GM18868 (cell line): ENCODE results near the gene HOXB6.

Source experiments
- ATAC-seq: cut with Tn5 transposase; IDR thresholded peaks from one replicate; pipeline ENCODE4 v1.9.1; 2021; ENCODE audit warnings: mild to moderate bottlenecking, moderate library complexity; ENCODE audit not compliant: unreplicated experiment

Gene HOXB6

DNA sequence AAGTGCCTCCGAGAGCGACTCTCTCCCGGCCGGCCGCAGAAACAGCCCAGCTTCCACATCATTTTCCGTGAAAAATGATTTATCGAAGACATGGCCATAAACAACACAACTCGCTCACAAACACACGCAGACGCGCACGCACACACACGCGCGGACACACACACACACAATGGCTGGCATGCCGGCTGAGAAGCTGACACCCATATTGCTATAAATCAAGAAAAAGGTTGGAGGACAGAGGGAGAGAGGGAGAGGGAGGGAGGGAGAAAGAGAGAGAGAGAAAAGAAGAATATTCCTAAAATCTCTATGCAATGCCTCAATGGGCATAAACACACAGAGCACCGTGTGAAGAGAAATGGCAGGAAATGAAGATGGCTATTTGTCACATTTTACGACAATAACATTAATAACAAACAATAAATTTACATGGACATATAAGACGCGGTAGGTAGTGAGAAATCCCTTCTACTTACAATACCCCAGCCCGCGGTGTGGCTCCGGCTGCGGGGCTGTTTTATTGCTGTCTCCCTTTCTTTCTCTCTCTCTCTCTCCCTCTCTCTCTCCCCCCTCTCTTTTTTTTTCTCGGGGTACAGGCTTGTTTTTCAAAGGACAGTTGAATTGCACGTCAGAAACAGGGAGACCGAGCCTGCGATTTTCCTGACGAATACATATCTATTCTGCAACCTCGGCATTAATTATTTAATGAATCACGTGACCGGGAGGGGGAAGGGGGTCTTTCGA is 36.1 kb downstream of the HOXB6 start:
- no peak for ATAC-seq

DNA sequence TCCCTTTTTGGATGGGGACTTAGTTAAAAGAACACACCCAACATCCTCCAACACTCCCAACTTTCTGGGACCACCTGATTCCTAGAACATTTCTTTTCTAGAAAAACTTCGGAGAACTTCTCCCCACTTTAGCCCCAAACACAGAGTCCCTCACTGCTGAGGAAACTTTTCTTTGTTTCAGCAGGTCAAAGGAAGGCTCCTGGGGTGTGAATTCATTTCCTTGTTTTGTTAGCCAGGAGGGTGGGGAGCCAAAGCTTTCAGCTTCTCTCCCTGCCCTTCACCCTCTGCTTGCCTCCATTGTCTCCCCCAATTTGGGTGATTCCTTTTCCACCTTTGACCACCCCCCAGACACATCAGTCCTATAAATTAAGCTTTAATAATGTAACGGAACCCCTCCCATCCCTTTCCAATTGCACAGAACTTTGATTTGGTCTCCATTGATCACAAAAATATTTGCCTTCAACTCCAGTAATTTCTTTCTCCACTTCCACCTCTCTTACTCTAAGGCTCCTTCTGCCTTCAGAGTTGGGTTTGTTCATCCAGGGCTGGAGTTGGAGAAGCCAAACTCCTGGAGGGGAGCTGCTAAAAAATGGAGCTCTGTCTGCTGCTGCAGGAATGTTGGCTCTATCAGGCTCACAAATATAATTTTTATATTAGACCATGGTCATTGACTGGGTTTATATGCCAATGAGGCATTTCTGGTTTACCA is 37.0 kb downstream of the HOXB6 start:
- no peak for ATAC-seq

DNA sequence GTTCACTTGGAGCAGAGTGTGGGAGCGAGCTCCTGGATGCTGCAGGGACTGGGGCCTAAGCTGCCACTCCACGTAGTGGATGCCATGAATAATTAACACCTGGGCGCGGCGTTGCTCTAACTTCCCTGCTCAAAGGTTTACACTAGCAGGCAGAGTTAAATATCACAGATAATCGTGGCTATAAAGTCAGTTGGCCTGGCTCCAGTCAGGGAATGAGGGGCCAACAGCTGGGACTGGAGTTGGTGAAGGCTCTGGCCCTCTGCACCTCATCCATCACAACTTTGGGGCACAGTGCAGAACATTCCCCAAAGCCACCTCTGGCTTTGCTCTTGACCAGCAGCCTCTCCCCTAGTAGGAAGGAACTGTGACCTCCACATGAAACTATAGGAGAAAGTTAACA is 37.6 kb downstream of the HOXB6 start:
- ATAC-seq, result no peak

DNA sequence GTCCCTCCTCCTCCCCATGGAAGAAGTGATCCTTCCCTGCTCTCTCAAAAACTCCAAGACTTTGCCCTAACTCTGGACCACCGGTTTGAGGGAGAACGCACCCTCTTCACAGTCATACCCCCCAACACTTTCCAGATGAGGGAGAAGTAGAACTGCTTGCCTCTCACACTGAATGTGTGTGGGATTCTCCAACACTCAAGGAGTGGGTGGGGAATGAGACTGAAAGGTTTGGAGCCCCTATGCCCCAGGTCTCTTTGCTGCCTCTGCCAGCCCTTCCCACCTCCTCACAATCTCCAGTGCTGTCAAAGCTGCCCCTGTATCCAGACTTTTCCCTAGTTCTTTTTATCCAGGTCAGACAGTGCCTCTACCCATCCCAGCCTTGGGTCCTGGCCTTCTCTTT is 38.1 kb downstream of the HOXB6 start:
- ATAC-seq, result no peak

DNA sequence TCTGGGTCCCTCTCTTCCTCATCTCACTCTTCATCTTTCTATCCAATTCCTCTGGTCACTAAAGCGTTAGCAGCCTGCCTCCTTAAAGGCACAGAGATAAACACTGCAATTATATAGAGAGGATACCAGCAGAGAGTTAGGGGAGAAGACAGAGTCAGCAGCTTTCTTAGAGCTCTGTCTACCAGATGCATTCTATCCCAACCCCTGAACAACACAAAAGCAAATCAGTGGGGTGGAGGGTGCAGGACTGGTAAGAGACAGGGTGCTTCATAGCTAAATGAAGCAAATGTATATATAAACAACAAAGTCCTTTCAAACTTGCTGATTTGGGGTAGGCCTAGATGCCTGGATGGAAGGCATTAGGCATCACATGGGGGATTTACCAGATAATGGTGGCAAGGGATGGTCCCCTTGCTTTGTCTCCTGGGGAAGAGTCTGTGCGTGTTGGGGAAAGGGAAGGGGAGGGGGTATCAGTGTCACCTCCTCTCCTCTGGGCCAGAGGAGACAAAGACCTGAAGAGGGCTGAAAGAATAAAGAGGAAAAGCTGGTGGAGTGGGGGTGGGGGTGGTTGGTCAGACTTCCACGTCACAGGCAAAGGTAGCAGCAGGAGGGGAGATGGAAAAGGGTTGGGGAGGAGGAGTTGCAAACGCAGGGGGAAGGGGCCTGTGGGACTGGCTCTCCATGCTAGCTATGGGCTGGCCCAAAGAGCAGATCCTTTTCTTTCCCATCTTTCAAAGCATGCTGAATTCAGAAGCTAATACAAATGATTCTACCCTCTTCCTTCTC is 38.7 kb downstream of the HOXB6 start:
- no peak for ATAC-seq

DNA sequence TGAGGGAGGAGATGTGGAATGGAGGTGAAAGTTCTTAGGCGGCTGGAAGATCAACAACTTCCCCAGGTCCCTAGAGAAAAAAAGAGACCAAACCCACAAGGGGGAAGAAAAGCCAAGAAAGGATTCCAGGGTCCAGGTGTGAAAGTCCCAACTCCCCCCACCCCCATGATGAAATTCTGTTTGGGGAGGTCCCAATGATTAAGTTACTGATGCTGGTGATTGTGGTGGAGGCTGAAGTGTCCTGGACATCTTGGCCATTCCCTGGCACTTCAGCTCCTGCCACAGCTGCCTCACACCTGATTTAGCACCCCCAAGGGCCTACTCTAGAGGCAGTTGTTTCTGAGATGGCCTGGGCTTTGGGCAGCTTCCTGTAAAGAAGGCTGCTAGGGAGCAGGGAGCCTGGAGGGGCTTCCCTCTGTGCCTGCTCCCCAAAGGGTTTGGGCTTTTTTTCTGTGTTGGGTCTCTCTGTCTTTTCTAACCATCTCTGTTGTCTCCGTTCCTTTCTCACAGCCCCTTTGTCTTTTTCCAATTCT is 39.7 kb downstream of the HOXB6 start:
- no peak for ATAC-seq

DNA sequence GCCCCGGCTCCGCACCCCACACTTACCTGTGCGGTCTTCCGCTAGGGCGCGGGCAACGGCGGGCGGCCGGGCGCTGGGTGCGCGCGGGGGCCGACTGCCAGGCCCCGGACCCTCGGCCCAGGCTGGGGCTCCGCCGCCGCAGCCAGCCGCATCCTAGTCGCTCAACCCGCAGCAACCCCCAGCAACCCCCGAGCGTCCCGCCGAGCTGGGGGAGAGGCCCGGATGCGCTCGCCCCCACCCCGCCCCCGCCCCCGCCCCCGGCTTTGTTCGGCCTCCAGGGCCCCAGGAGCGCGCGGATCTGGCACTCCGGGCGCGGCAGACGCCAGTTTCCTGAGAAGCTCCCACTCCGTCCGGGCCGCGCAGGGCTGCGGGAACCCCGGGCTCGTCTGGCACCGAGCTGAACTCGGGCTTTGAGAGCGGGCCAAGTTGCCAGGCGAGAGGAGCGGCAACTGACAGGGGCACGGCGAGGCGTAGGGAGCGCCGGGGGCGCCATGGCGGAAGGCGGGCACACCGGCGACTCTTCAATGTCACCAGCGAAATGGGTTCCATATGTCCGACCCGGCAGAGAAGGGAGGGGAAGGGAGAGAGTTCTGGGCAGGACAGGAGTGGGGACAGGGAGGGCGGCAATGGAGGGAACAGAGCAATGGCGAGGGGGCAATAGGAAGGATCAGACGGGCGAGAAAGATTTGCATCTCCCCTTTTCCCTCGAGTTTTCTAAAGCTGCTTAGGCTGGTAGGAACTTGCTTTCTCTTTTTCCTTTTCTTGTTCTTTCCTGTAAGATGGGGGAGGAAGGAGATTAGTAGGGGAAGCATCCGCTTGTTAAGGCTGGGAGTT is 40.4 kb downstream of the HOXB6 start:
- ATAC-seq, result no peak

DNA sequence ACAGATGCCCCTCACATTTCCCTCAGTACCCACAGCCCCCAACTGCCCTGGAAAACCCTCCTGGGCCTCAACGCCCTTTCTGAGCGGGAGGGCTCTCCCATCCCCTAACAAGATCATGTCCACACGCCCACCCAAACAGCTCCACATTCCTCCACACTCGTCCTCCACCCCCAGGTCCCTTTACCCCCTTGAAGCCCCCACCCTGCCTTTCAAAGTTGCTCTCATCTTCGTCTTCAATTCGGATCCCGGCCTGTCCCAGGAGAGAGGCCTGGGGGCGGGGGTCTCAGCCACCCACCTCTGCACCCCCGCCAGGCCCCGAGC is 41.0 kb downstream of the HOXB6 start:
- ATAC-seq, result no peak

DNA sequence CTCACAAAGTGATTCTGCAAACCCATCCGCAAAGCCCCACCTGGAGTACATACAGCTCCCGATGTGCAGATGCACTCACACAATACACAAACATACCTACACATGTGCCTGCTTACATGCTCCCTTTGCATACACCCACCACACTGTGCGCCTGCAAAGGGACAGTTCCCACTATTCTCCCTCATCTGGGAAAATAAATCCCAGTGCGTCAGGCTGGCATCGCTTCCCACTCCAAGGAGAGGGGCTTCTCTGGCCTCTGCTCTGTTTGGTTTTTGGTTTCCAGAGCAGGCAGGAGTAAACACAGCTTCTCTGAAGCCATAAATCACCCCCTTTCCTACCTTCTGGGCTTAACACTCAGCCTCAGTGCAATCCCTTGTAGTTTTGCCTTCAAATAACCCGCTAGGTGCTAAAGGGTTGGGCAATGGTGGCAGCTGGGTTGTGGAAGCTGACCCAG is 41.4 kb downstream of the HOXB6 start:
- no peak for ATAC-seq

DNA sequence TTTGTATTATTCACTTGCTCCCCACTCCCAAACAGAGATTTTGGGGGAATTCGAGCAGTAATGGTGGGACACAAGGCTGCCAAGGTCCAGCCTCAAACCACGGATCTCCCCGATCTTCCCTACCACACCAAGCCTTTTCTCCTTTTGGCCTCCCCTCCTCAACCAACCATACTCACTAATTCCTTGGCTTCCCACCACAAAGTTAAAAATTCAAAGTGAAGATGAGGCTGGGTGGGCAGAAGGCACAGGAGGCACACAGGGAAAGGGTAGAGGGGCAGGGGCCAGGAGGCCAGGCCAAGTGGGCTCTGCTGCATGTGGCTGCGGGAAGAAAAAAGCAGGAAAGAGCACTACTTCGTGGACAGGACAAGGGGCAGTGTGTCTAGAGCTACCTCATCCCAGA is 41.9 kb downstream of the HOXB6 start:
- no peak for ATAC-seq

DNA sequence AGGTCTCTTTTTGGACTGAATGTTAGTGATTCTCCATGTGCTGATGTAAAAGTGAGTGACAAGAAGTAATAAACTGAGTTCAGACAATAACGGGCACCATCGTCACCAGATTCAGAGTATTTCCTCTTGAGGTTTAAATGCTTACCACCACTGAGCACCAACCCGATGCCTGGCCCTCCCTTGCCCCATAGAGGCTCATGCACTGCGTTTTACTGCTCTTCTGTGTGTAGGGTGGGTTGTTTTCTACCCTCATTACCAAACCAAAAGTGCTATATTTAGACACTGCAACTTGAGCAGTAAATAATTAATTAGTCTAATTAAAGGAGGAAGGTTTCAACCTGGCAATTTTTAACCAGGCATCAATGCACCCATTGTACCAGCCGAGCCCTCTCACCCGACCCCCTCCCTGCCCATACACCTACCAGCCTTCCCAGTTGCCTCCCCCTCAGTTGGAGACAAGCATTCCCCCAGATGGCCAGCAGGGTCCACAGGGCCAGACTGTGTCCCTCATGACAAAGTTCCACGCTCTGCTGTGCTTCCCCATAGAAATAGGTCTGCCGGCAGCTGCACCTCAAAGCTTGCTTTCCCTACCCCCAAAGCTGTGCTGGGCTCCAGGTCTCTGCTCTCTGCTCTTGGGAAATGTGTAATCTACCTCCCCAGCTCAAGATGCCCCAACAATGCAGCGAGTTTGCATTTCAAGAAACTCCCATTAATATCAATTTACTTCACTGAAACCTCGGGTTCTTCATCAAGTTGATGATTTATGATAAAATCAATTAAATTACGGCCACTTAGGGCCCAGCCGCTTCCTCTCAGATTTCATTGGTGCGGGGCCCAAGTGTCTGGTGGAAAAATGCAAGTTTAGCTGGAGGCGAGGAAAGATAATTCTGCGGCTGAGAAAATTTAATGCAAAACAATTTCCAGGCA is 42.6 kb downstream of the HOXB6 start:
- ATAC-seq, result no peak

DNA sequence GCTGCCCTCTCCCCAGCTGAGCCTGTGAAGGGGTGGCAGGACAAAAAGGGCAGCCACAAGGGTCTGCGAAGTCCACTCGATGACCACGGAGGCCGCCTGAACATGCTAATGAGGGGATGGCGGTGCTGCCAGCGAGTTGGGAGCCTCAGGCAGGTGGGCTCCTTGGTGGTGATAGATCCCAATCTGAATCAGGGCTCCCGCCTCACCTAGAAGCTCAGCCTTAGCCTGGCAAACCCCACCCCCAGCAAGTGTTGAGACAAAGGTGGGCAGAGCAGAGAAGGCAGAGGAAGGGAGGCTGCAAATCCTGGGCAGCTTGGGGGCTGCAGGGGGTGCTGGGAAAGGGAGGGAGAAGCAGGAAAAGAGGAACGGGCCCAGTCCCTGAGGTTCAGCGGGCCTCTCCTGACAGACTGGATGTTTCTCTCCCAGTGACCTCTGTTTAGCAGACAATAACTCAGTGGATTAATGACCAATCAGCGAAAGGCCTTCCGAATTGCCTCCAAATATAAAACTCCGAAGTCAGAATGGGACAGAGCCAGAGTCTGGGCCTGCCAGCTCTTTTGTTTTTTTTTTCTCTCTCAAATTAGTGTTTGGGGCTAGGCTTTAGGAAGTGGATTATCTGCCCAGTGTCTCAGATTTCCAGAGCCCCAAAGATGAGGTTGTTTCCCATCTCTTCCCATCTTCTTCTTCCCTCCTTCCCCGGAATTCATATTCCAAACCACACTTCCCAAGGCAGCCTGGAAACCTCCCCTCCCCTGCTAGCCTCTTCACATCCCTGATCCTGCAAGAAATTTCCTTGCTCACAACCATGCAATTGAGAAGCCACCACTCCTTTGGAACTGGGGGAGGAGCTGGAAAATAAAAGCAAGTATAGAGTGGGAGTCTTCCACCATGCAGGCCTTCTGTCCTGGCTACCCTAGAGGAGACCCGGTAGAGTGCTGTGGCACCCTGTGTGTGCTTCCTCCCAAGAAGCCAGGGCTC is 44.7 kb downstream of the HOXB6 start:
- no peak for ATAC-seq

DNA sequence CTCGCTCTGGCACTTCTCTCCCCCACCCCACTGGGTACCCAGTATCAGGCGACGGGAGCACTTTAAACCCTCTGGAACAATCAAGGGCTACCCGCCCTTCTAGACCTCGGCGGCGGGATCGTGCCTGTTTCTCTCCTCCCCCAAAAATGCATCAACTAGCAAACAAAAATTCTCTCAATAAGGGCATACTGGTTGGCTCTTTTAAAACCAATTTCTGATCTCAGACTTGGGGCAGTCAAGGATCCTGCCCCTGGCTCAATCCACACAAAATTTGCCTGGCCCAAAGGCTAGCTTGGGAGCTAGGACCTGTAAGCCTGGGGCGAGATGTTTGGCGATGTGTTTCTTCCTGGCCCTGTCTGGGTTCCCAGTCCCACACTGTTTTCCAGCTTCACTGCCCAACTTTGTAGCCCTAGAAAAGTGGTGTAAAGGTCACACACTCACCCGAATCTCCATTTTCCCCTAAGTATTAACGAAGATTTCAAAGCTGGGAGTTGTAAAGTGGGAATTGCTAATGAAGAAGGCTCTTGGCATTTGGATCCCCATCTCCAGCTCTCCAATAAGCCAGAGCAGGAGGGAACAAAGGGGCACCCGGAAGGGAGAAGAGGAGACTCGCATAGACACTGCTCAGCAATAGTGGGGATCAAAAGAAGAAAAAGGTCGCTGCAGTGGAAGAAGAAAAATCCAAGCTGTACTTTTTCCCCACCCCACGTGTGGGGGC is 45.5 kb downstream of the HOXB6 start:
- ATAC-seq, result no peak

DNA sequence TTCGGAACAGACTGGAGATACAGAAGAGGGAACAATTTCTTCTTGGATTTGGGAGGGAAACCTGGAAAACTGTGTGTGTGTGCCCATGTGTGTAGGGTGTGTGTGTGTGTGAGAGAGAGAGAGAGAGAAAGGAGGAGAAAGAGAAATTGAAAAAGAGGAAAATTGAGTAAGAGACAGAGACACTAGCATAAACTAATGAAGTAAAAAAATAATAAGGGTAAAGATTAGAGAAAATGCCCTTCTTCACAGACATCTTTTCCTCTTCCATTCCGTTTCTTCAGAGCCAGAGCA is 46.0 kb downstream of the HOXB6 start:
- ATAC-seq, result no peak

DNA sequence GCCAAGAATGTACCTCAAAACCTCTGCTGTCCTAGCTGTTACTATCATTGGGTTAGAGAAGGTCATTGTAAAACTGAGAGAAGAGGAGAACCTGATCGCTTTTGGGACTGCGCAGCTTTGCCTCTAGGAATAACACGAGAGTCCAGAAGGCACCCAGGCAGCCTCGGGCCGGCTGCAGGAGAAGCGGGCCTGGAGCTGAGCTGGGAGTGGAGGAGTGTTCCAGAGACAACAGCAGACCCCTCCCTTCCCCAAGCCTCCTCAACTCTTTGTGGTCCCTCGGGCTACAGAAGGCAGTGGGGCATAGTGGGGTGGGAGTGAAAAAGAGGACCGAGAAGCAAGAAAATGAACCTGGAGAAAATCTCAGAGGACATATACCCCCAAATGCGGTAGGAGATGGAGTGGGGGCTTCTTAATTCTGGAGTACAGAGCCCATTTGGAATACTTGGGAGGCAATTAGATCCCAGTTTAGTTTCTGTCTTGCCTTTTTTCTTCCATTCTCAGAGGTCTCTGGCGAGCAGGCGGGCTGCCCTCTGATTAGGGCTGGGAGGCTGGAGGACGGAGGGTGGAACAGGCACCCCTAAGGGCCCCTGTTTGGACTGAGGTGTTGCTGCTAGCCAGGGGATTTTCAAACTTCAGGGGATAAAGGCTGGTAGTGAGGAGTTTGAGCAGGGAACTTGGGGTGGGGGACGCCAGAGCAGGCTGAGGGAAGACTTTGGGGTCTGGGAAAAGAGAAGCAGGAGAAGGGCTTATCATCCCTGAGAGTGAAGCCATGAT is 46.5 kb downstream of the HOXB6 start:
- no peak for ATAC-seq

DNA sequence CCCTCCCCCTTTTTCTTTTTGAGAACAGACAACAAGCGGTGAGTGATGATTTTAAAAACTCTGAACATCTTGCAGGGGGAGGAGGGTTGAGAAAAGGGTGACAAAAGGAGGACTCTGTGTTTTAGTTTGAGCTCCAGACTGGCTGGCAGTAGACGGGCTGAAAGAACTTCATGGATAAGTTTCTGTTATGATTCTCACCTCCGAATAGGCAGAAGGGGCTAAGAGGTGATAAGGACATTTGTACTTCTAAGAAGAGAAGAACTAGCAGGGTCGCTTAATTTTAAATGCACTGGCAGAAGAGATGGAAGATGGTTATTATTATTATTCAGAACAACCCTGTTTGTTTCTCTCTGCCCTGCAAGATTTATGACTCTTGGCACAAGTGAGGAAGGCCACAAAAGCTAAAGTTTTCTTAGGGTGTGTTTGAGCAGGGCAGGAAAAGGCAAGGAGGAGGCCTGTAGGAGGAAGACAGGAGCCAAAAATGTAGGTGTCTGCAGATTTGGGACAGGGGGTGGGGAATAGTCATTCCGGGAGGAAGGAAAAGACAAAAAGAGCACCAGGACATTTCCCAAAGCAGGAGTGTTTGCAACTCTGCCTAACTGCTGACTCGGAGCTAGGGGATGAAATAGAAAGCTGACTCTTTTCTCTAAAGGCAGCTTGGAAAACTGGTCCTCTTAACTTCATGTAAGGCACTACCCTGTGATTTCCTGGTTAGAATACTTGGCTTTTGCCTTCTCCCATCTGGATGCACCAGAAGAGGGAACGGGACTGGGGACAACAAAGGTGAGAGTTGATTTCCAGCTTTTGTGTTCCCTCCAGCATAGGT is 48.0 kb downstream of the HOXB6 start:
- ATAC-seq, result no peak

DNA sequence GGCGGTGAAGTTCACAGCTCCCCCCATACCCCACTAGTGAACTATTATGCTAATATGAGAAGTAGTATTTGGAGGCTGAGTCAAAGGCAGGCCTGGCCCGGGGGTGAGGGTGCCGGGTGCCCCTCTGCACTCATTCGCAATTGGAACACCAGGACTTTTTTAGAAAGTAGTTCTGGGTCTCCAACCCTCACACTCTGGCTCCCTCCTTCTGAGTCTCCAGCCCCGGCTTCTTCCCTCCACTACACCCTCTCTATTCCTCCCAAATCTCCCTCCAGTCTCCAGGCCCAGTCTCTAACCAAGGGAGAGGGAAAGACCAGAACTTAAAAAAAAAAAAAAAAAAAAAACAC is 48.6 kb downstream of the HOXB6 start:
- ATAC-seq, result no peak
